Nucleus accumbens (tissue), 56 donors: ENCODE data around the gene TFPI.
"Not testable (repeated sequence)": the region's sequence is repeated elsewhere in the genome, so short reads cannot be mapped to it uniquely, and the experiment has no call there.

ENCODE experiments used
- DNase-seq, 56 donors: peaks; one replicate each; lab custom pipeline; 2025; lab: John Stamatoyannopoulos, UW

Gene TFPI

GRCh38 chr2:187554011-187554703 is at the start of gene TFPI:
TSS of gene TFPI (minus strand) at chr2:187554435. CDS start at chr2:187503768, 50,667 bp downstream.
- no peak for DNase-seq

- no peak for DNase-seq
Measured at GRCh38 chr2:187594801-187595200, 40.6 kb upstream of the TFPI start.

- DNase-seq, result no peak
Measured at GRCh38 chr2:187593697-187594096, 39.5 kb upstream of the TFPI start.

- no peak for DNase-seq
Measured at GRCh38 chr2:187593098-187593497, 38.9 kb upstream of the TFPI start.

GRCh38 chr2:187590175-187590574 is 35.9 kb upstream of the TFPI start:
- DNase-seq, result no peak

- DNase-seq, result no peak
Measured at GRCh38 chr2:187586011-187586641, 31.9 kb upstream of the TFPI start.

GRCh38 chr2:187581125-187581896 is 27.1 kb upstream of the TFPI start:
- DNase-seq, result peak in 1 of 56 donors; percentile 9

- DNase-seq, result no peak
Measured at GRCh38 chr2:187580462-187581124, 26.4 kb upstream of the TFPI start.

- no peak for DNase-seq
Measured at GRCh38 chr2:187577310-187577709, 23.1 kb upstream of the TFPI start.

- no peak for DNase-seq
Measured at GRCh38 chr2:187576906-187577305, 22.7 kb upstream of the TFPI start.

GRCh38 chr2:187575751-187576067 is 21.5 kb upstream of the TFPI start:
- DNase-seq, result no peak

- DNase-seq, result no peak
Measured at GRCh38 chr2:187574969-187575750, 20.9 kb upstream of the TFPI start.

GRCh38 chr2:187573722-187574121 is 19.5 kb upstream of the TFPI start:
- no peak for DNase-seq

GRCh38 chr2:187571996-187572395 is 17.8 kb upstream of the TFPI start:
- not testable (repeated sequence) for DNase-seq

- no peak for DNase-seq
Measured at GRCh38 chr2:187569571-187569970, 15.3 kb upstream of the TFPI start.

GRCh38 chr2:187569042-187569441 is 14.8 kb upstream of the TFPI start:
- DNase-seq, result no peak

- DNase-seq, result no peak
Measured at GRCh38 chr2:187567126-187567525, 12.9 kb upstream of the TFPI start.

GRCh38 chr2:187566712-187567111 is 12.5 kb upstream of the TFPI start:
- no peak for DNase-seq

- no peak for DNase-seq
Measured at GRCh38 chr2:187566266-187566665, 12.0 kb upstream of the TFPI start.

GRCh38 chr2:187565618-187566017 is 11.4 kb upstream of the TFPI start:
- not testable (repeated sequence) for DNase-seq
